SIG-M5 (cell line): ENCODE data around the gene TPST1.
"Not testable (repeated sequence)": the region's sequence is repeated elsewhere in the genome, so short reads cannot be mapped to it uniquely, and the experiment has no call there.

Source experiments
- DNase-seq: peaks from one replicate; lab custom pipeline; 2025; lab: John Stamatoyannopoulos, UW

TPST1 gene

DNA sequence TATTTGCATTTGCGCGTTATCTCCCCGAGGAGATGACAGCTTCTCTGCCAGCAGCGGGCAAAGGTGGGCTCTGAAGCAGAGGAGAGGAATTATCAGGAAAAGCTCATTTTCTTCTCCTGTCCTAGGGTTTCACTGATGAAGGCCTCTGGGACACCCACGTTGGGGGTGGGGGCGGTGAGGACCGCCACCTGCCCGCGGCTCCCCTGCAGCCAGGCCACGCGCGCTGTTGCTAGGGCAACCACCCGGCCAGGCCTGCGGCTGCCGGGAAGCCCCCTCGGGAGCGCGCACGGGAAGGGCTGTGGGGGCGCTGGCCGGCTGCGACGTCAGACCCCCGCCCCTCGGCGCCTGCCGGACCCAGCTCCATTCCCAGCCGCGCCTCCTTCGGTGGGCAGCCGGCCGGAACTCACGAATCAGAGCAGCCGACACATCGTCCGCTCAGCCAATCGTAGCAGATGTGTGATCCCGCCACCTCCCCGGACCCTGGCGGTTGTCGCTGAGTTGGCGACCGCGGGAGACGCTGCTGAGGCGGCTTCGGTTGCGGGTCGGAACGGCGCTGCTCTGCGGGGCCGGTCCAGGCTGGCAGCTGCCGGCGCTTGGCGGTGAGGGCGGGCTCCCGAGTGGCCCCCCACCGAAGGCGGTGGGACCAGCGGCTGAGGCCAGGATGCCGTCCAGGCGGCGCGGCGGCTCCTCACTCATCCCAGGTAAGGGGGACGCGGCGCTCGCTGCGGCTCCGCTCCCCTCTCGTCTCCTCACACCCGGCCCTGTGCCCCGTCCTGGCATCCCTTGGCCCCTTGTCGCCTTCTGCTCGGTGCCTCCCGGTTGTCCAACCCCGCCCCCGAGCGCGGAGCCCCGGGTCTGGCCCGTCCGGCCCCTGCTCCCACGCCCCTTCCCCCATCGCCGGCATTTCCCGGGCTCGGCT lies at the start of gene TPST1:
TSS of gene TPST1 (plus strand) at position 513 of the 919 bp plus-strand sequence. CDS start 35,092 bp downstream, outside the sequence.
- DNase-seq, result no peak

DNA sequence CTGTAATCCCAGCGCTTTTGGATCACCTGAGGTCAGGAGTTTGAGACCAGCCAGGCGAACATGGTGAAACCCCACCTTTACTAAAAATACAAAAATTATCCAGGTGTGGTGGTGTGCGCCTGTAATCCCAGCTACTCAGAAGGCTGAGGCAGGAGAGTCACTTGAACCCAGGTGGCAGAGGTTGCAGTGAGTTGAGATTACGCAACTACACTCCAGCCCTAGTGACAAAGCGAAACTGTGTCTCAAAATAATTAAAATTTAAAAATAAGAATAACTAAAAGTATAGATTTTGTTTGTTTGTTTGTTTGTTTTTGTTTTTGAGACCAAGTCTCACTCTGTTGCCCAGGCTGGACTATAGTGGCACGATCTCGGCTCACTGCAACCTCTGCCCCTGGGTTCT lies 49.1 kb upstream of the TPST1 start:
- not testable (repeated sequence) for DNase-seq

DNA sequence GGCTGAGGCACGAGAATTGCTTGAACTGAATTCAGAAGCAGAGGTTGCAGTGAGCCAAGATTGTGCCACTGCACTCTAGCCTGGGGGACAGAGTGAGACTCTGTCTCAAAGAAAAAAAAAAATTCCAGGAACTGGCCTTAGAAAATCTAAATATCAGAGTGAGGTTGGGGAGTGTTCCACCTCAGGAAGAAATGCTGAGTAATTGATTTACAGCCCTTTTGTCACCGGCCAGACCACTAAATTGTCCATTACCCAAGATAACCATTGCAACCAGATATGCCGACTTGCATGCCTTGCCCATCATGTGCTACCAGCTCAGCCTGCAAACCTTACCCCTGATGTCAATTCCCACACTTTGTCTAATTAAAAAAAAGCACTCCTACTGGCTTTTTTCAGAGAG lies 48.1 kb upstream of the TPST1 start:
- no peak for DNase-seq

DNA sequence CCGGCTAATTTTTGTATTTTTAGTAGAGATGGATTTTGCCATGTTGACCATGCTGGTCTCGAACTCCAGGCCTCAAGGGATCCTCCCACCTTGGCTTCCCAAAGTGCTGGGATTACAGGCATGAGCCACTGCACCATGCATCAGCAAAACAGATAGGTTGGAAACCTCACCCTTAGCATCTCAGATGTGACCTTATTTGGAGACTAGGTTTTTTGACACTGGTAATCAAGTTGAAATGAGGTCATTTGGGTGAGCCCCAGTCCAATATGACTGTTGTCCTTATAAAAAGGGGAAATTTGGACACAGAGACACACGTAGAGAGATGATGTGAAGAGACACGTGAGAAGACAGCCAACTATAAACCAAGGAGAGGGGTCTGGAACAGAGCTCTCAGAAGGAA lies 42.5 kb upstream of the TPST1 start:
- no peak for DNase-seq

DNA sequence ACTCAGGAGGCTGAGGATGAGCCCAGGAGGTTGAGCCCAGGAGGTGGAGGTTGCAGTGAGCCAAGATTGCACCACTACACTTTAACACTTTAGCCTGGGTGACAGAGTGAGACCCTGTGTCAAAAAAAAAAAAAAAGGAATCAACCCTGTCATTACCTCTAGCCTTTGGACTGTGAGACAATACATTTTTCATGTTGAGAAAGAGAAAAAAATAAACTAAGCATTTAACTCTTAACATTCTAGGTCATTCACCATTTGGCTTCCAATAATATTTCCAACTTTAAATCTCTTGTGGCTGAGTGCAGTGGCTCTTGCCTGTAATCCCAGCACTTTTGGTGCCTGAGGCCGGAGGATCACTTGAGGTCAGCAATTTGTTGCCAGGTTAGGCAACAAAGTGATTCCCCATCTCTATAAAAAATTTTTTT lies 41.9 kb upstream of the TPST1 start:
- DNase-seq, result no peak

DNA sequence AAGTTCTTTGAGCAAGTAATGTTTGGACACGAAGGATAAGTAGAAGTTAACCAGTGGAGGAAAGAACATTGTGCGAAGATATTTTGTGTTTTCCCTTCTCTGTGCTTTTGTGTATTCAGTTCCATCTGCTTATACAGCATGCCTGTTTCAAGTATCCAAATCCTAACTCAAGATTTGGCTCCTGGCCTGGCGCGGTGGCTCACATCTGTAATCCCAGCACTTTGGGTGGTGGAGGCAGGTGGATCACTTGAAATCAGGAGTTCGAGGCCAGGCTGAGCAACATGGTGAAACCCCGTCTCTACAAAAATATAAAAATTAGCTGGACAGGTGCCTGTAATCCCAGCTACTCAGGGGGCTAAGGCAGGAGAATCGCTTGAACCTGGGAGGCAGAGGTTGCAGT lies 40.8 kb upstream of the TPST1 start:
- no peak for DNase-seq

DNA sequence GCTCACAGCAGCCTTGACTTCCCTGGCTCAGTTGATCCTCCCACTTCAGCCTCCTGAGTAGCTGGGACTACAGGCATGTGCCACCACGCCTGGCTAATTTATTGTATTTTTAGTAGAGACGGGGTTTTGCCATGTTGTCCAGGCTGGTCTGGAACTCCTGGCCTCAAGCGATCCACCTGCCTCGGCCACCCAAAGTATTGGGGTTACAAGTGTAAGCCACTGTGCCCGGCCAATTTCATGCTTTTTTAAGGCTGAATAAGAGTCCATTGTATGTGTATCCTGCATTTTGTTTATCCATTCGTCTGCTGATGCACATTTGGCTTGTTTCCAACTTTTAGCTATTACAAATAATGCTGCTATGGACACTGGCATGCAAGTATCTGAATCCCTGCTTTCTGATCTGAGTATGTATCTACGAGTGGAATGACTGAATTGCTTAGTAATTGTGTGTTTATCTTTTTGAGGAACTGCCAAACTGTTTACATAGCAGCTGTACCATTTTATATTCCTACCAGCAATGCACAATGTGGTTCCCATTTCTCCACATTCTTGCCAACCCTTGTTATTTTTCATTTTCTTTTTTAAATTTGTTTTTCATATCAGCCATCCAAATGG lies 37.3 kb upstream of the TPST1 start:
- no peak for DNase-seq

DNA sequence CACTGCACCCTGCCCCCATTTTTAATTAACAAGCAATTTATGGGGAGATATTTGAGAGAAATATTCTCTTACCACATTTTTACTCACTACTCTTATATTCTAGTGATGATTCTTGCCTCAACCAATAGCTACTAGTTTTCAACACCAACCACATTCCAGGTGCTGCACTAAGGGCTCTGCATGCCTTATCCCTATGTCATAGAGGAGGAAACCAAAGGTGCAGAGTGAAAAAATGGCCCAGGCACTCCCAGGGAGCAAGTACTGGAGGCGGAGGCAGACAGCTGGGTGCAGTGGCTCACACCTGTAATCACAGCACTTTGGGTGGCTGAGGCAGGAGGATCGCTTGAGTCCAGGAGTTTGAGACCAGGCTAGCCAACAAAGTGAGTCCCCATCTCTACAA lies 35.5 kb upstream of the TPST1 start:
- DNase-seq, result no peak

DNA sequence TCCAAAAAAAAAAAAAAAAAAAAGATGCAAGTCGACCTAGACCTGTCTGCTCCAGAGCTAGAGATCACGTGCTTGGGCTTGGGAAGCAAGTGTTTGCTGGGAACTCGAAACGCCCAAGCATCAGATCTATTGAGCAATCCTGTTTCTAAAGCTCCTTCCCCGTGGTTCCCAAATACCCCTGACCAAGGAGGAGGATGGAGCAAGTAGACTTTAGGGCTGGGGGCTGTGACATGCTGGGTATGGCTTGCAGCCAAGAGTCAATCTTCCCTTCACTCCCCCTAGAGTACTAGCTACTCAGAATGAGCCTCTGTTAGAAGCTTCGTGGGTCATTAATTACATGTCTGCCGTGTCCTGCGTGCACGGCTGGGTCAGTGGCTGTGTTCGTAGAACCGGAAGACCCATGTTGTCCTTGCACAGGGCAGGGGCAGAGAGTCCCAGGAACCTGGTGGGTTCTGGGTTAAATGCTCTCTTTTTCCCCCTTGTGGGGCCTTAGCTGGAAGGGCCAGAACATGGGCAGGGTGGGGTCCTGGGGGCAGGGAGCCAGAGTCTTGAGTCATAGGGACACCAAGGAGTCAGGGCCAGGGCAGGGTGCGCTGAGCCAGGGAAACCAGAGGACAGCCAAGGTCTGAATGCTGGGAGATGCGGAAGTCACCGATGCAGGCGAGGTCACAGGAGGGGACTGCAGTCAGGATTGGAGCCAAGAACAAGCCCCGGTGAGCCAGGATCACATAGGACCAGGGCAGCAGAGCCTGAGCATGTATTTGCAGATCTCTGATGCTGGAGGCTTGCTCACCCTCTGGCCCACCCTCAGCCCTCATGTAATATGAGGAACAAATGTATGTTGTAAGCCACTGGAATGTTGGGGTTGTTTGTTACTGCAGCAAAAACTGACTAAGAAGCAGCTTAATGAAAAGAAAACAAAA lies 34.6 kb upstream of the TPST1 start:
- no peak for DNase-seq

DNA sequence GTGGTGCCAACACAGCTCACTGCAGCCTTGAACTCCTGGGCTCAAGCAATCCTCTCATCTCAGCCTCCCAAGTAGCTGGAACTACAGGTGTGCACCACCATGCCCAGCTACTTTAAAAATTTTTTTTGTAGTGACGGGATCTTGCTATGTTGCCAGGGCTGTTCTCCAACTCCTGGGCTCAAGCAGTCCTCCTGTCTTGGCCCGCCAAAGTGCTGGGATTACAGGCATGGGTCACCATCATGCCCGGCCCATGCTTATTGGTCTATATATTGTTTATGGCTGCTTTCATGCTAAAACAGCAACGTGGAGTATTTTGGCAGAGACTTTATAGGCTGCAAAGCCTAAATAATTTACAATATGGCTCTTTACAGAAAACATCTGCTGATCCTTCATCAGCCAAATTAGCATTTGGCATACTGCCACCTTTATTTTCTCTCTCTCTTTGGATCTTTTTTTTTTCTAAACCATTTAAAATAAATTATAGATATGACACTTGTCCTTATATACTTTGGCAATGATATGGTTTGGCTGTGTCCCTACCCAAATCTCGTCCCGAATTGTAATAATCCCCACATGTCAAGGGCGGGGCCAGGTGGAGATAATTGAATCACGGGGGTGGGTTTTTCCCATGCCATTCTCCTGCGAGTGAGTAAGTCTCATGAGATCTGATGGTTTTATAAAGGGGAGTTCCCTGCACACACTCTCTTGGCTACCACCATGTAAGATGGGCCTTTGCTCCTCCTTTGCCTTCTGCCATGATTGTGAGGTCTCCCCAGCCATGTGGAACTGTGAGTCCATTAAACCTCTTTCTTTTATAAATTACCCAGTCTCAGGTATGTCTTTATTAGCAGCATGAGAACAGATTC lies 32.4 kb upstream of the TPST1 start:
- not testable (repeated sequence) for DNase-seq

DNA sequence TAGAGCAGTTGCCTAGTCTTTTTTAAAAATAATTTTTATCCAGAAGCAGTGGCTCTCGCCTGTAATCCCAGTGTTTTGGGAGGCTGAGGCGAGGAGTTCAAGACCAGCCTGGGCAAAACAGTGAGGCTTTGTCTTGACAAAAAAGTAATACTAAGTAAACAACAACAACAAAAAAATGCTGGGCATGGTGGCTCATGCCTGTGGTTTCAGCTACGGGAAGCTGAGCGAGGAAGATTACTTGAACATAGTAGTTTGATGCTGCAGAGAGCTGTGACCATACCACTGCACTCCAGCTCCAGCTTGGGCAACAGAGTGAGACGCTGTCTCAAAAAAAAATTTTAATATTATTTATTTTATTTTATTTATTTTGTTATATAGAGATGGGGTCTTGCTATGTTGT lies 31.3 kb upstream of the TPST1 start:
- DNase-seq, result no peak

DNA sequence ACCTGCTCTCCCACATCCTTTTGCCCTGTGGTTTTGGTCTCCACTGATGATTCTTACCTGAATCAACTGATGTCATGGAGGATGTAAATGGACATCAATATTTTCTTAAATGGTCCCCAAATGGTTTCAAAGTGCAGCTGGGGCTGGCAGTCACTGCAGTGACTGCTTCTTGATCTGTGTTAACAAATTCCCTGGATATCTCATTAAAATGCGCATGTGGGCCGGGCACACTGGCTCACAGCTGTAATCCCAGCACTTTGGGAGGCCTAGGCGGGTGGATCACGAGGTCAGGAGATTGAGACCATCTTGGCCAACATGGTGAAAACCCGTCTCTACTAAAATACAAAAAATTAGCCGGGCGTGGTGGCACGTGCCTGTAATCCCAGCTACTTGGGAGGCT lies 30.1 kb upstream of the TPST1 start:
- not testable (repeated sequence) for DNase-seq

DNA sequence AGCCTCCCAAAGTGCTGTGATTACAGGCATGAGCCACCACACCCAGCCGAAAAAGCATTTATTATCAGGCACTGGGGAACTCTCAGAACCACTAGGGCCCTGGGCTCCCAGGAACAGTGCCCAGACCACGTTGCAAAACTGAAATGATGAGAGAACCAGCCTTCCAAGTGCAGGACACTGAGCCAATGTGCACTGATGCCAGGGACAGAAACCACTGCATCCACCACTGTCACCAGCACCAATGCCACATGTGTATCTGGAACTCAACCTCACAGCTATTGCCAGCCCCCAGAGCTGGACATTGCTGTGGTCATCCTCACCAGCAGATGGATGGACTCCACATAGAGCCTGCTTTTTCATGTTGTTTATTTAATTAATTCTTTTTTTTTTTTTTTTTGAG lies 28.2 kb upstream of the TPST1 start:
- DNase-seq, result no peak

DNA sequence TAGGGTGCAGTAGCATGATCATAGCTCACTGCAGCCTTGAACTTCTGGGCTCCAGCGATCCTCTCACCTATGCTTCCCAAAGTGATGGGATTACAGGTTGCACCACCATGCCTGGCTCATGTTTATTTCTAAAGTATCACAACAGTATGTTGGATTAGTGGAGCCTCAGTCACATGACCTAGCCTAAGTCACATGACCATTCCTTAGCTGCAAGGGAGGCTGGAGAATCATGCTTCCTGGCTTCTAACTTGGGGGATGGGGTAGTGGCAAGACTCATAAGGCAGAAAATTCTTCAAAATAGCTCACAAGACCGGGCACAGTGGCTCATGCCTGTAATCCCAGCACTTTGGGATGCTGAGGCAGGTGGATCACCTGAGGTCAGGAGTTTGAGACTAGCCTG lies 26.9 kb upstream of the TPST1 start:
- no peak for DNase-seq

DNA sequence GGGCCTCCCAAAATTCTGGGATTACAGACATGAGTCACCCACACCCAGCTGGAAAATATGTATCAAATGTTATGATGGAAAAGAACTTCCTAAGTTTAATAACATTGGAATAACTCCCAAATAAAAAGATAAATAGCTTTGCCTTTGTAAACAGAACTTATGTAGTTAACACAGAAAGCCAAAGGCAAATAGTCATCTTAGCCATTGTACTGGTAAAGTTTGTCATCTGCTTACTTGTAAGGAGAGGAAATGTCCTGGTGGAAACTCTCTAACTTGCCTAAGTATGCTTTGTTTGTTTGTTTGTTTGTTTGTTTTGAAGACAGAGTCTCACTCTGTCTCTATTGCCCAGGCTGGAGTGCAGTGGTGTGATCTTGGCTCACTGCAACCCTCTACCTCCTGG lies 23.8 kb upstream of the TPST1 start:
- DNase-seq, result no peak

DNA sequence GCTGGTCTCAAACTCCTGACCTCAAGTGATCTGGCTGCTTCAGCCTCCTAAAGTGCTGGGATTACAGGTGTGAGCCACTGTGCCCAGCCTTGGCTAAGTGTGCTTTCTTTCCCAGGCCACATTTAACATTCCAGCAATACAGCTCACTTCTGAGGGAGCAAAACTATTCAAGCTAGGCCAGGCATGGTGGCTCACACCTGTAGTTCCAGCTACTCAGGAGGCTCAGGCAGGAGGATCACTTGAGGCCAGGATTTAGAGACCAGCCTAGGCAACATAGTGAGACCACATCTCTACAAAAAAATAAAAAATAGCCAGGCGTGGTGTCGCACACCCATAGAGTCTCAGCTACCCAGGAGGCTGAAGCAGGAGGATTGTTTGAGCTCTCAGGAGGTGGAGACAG lies 23.3 kb upstream of the TPST1 start:
- DNase-seq, result no peak

DNA sequence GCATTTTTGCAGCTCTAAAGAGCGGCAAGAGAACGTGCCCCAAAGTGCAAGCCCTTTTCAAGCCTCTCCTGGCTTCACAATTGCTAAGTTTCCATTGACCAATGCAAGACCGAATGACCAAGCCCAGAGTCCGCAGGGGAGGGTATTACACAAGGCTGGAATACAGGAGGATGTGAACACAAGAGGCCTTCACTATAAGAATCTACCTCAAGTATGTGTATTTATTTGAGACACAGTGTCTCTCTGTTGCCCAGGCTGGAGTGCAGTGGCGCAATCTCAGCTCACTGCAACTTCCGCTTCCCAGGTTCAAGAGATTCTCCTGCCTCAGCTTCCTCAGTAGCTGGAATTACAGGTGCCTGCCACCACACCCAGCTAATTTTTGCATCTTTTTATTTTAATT lies 22.2 kb upstream of the TPST1 start:
- DNase-seq, result no peak

DNA sequence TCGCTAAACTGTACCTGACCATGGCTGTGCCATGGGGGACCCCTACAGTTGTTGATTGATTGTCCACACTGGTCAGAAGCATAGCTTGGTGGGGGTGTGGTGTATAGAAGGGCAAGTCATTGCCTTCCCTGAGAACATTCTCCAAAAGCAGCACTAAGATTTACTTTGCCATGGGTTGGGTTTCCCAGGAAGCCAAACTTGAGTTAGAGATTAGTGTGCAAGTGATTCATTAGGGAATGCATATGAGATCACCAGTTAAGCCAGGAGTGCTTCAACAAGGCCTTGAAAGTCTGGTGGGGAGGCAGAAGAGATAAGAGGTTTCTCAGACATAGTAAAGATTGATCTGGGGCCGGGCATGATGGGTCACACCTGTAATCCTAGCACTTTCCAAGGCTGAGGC lies 21.4 kb upstream of the TPST1 start:
- no peak for DNase-seq

DNA sequence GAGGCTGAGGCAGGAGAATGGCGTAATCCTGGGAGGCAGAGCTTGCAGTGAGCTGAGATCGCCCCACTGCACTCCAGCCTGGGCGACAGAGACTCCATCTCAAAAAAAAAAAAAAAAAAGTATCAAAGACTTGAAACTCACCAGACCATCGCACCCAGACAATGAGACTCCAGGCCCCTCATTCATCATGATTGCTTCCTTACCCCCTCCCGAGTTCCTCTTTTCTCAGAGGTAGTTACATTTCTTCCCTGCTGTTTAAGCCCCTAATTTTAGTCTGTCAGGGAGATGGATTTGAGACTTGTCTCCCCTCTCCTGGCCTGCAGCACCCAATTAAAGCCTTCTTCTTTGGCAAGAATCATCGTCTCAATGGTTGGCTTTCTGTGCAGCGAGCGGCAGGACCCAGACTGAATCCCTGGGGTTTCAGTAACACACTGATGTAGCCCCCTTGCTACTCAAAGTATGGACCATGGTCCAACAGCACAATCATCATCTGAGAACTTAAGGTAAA lies 19.4 kb upstream of the TPST1 start:
- DNase-seq, result no peak

DNA sequence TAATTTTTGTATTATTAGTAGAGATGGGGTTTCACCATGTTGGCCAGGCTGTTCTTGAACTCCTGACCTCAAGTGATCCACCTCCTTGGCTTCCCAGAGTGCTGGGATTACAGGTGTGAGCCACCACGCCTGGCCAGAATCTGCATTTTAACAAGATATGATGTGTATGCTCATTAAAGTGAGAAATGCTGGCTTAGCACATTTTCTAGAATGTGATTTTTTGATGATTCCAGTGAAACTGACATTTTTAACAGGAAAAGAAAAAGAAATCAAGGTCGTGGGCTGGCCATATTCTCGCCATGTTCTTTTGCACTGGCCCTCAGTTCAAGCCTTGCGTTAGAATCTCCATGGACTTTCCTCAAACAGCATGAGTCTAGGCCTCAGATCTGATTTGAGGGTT lies 18.1 kb upstream of the TPST1 start:
- no peak for DNase-seq

DNA sequence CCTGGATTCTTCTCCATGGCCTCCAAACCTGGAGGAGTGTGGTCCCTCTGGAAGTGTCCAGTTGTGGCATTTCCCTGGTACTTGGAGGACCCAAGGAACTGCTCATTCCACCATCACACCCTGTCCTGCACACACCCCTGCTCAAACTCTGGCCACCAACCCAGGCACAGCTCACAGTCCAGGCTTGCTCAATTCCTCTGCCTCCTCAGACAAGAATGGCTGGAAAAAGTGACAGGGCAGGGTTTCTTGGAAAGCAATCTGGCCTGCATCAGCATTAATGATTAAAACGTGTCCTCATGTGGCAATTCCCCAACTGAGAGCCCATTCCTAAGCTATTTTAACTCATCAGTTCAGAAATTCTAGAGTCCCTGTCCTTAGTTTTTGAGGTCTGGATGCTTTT lies 17.2 kb upstream of the TPST1 start:
- DNase-seq, result no peak
